Stimulated activated CD8-positive, alpha-beta memory T cell treated with anti-CD3 and anti-CD28 coated beads, Interleukin-4, amount 100 ng/mL, for 24 hours (primary cell): ENCODE results near the gene FKBP2.

Experiments used
- DNase-seq: peaks from one replicate; pipeline ENCODE4 v3.0.0-alpha.2; 2020; ENCODE audit warnings: low read depth

FKBP2 gene

DNA sequence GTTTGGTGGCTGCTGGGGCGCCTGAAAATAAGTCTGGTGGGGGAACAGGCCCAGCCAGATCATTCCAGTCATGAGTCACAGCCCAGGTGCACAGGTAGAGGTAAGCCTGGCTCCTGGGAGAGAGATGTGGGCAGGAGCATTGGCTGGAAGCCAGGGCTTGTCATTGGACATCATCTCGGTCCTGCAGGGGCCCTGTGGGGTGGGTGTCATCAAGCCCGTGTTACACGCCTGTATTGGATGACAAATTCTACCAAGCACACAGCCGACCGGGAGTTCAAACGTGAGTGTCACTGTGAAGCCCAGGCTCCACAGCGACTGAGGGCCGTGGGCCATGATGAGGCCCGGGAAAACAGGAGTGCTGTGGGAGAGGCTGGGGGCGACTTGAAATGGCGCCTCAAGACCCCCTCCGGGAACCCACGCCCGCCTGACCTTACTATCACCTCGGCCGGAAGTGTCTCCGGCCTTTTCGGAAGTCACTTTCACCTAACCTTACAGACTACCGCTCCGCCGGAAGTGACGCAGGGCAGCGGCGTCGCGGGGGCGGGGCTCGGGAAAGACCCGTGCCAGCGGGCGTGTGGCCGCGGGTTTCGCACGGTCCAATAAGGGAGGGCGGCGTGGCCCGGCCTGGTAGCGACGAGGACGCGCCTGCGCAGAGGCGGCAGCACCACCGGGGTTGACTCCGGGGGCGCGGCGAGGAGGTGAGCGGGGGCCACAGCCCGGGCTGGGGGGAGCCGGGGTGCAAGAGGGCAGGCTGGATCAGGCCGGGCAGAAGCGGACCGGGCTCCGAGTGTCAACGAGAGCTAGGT is at the start of gene FKBP2:
TSS of gene FKBP2 (plus strand) at position 661 of the 806 bp plus-strand sequence. CDS start 1,293 bp downstream, outside the sequence.
- peak; percentile 96 for DNase-seq

- no peak for DNase-seq
These were observed 48.5 kb upstream of the FKBP2 start for GRCh38 chr11:64192434-64192833.

DNA sequence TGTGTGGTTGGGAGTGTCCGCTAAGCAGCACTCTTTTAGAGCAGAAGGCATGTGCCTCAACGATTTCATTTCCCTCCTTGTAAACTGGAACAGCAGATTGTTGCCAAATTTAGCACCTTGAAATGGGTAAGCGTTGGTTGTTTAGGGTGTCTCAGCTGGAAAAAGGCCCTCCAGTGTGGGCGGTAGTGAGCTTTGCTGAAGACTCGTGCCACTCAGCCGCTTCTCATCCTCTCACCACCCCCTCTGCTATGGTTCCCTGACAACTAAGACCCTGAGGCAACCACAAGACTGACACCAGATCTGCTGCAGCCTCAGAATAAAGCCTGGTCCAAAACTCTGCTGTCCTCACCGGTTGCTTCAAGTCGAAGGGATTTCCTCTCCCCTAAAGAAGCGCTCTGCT is 44.3 kb upstream of the FKBP2 start:
- no peak for DNase-seq

DNA sequence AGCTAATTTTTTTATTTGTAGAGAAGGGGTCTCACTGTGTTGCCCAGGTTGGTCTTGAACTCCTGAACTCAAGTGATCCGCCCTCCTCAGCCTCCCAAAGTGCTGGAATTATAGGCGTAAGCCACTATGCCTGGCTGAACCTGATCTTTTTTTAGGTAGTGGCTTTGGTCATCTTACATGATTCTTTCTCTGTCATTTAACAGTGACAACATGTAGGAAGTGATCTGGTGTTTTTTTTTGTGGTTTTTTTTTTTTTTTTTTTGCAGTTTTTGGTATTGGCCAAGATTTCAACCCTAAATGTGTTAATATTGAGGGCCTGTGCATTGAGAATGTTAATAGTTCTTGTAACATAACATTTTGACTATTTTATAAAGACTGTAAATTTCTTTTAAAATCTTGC is 42.4 kb upstream of the FKBP2 start:
- no peak for DNase-seq

DNA sequence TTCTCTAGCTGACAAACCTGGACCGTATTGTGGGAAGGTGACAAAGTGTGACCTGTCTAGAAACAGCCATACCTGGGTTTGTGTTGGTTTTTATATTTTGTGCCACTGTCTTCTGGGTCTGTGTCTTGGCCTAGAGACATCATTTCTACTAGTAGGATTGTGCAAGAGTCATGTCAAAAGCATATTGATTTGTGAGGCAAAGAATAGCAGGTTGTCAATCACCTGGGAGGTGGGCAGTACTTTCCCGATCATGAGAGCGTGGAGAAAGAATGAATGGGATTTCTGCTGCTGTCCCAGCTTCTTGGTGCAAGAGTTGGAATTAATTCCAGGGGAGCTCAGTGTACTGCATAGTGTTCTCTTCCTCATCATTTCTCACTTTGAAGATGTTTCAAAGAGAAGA is 39.4 kb upstream of the FKBP2 start:
- DNase-seq = no peak

- no peak for DNase-seq
These were observed 37.9 kb upstream of the FKBP2 start for GRCh38 chr11:64202992-64203391.

- no peak for DNase-seq
These were observed 37.3 kb upstream of the FKBP2 start for GRCh38 chr11:64203421-64204079.

DNA sequence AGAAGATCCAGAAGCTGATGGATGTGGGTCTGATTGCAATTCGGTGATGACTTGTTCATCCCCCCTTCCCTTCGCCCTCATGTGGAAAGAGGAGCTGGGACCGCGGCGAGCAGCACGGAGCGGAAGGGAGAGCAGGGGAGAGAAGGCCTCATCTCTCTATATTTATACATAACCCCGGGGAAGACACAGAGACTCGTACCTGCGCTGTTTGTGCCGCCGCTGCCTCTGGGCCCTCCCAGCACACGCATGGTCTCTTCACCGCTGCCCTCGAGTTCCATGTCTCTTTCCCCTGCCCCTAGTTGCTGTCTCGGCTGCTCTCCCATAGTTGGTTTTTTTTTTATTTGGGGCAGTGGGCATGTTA is 36.8 kb upstream of the FKBP2 start:
- DNase-seq = no peak

DNA sequence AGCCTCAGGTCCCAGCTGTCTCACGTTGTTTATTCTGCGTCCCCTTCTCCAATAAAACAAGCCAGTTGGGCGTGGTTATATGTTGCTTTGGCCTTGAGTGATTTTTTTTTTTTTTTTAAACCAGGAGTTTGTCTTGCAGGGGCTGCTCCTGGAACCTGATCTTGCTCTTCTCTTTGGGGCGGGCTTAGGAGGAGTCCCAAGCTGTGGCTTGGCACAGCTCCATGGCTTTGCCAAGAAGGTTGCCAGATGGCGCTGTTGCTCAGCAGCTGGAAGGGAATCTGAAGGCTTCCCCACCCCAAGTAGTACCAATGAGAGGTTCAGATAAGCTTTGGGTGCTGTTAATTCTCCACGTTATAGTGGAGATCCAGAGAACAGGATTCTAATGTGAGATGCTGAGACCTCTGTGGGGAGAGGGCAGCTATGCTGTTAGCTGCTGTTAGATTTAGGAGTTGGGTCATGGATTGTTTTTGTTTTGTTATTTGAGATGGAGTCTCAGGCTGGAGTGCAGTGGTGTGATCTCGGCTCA is 36.4 kb upstream of the FKBP2 start:
- DNase-seq = peak; percentile 59

GRCh38 chr11:64206457-64207255 is 34.2 kb upstream of the FKBP2 start, which contains the start of gene FERMT3:
Gene FERMT3 (plus strand): TSS chr11:64206721. CDS start chr11:64207365, 644 bp downstream.
- DNase-seq = peak; percentile 77

DNA sequence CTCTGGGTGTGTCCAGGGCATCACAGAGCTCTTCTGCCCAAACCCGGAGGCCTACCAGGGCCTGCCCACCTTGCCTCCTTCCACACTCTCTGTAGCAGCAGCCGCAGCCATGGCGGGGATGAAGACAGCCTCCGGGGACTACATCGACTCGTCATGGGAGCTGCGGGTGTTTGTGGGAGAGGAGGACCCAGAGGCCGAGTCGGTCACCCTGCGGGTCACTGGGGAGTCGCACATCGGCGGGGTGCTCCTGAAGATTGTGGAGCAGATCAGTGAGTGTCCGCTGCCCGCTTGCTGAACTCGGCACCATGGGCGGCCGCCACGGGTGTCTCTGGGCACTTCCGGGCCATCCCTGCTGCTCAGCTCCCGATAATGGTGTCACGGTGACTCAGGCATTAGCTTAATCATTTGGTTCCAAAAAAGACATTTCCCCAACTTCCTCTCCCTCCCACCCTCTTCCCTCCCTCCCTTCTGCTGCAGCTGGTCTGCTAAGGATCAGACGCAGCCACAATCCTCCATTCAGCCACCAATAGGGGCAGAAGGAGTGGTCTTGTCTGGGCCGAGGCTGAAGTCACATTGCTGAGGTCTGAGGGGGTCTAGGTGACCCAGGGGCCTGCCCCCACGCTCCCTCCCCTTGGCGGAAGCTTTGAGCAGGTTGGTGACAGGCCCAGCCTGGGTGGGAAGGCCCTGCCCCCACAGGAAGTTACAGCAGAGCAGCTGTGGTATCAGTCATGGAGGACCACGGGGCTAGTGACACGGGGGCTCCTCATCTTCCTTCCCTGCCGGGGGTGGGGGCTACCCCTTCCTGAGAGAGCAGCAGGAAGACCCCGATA is 33.4 kb upstream of the FKBP2 start:
- DNase-seq = peak; percentile 81

DNA sequence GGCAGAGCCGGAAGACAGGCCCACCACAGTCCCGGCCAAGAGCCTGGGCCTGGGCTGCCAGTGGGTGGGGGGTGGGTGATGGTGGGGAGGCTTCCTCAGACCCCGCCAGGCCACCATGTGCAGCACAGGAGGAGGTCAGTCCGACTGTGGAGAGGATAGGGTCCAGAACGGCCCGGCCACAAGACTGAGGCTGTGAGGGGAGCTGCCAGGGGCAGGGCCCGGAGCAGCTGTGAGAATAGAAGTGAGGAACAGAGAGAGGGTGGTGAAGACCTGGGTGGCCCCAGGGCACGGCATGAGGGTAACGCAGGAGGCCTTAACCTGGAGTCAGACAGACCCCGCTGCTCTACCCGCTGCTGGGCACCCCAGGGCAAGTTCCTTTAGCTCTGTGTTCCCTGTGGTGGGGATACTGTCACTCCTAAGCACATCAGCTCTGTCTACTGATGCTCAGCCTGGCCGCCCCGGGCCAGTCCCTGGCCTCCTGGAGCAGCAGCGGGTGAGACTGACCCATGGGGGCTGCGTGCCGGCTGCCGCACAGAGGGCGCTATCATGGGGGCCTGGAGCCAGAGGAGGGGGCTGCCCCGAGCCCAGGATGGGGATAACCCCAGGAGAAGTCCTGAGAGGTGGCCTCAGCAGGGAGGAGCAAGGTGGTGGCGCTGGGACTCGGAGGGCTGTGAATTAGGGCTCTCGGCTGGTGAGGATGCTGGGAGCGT is 32.7 kb upstream of the FKBP2 start:
- DNase-seq = no peak

DNA sequence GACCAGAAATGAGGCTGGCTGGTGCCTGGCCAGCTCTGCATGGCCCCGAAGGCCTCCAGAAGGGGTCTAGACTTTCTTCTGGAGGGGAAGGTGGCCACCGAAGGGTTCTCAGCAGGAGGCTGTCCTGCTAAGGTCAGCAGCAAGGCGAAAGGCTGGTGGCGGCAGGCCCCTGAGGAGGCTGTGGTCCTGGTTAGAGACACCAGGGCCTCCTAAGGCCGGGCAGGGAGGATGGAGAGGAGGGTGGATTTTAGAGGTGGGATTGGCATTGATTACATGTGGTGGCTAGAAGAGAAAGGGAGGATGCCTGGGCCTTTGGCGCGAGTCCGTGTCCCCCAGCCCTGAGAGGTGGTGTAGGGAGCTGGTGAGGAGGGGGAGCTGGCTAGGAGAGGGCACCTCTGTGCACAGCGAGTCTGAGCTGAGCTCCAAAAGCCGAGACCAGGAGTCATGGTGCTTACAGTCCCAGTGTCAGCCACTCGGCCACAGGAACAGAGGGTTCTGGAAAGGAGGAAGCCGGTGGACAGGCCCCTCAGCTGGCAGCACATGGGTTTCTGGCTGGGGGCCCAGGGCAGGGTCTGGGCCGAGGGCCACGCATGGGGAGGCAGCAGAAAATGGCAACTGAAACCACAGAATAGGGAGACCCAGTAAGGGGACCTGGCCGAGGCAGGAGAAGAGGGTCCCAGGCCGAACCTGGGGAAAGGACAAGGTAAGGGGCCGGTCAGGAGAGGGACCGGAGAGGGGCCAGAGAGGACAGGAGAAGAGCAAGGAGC is 31.9 kb upstream of the FKBP2 start:
- DNase-seq = no peak

DNA sequence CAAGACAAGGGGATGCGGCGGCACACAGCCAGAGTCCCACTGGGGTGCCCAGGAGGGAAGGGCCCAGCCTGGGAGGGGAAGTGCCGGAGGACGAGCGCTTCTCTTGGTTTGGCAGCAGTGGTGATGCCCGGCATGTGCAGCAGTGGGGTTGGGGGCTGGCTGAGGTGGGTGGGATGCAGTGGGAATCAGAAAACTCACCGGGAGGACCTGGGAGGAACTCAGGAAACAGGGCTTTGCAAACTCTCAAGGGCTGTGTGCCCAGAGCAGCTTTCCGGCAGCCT is 31.4 kb upstream of the FKBP2 start:
- no peak for DNase-seq

DNA sequence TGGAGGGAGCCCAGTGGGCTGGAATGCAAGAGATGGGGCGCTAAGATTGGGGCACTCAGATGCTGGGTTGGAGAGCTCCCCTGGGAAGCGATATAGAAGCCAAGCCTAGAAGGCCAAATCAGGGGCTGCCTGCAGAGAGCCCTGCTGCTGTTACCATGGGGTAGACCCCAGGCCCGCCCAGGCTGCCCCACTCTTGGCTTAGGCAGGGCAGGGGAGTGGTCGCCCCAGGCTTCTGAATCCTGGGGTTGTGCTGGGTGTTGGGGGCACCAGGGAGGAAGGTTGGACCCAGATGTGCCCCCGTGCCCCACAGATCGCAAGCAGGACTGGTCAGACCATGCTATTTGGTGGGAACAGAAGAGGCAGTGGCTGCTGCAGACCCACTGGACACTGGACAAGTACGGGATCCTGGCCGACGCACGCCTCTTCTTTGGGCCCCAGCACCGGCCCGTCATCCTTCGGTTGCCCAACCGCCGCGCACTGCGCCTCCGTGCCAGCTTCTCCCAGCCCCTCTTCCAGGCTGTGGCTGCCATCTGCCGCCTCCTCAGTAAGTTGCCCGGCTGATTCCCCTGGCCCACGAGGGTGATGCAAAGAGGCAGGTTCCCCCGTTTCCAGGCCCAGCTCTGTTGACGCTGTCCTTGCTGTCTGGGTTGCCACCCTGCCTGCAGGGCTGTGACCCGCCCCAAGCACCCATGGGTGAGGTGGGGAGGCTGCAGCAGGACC is 30.4 kb upstream of the FKBP2 start:
- no peak for DNase-seq

GRCh38 chr11:64211181-64211872 is 29.6 kb upstream of the FKBP2 start:
- no peak for DNase-seq

DNA sequence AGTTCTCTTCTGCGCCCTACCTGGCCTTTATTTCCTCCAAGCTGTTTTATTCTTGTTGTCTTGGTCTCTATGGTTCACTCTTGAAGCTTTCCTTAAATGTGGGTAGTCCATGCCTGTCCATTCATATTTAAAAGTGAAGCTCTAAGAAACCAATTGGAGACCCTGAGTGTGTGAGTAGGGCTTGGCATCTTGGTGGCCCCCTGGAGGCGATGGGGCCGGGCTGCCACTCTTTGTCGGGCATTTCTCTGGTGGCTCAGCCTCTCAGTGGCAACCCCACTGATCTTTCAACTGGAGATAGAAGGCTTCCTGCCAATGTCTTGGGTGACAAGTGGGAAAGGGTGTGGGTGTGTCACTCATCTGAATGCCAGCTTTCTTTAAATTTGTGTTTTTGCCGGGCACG is 24.0 kb upstream of the FKBP2 start:
- DNase-seq = no peak

DNA sequence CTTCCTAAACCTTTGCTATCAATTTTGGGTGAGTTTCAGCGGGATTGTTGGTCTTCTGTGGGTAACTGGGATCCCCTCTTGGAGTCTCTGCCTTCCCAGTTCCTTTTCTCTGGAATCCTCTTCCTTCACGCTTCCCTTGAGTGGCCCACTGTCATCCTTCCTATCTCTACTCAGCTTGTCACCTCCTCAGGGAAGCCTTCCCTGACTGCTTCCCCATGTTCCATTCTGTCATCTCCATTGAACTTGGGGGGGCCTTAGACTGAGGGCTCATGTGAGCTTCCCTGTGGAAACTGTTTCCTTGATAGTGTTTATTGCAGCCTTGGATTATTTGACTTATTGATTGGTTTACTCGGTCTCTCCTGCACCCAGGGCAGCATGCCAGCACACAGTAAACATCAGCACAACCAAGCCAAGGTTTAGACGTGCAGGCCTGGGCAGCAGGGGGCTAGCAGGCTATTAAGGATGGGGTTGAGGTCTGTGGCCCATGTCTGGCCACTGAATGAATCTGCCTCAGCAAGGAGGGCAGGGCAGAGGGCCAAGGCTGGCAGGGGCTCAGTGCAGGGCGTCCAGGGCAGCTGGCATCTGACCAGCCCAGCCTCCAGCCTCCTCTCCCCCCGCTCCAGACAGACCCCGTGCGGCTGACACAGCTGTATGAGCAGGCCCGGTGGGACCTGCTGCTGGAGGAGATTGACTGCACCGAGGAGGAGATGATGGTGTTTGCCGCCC is 22.1 kb upstream of the FKBP2 start:
- no peak for DNase-seq

DNA sequence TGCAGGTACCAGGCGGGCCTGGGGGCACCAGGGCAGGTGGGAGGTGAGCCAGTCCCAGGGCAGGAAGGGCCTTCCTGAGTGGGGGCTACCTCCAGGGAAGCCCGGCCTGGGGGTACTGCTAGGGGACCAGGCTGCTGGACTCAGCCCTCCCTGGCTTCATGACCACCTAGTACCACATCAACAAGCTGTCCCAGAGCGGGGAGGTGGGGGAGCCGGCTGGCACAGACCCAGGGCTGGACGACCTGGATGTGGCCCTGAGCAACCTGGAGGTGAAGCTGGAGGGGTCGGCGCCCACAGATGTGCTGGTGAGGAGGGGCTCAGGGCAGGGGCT is 21.6 kb upstream of the FKBP2 start:
- DNase-seq = no peak
